VCaP (cell line): ENCODE results near the gene ADCY5.

Experiments
- H3K27ac ChIP-seq: fragments of 450-650 bp; 2 replicates; pipeline ENCODE4 v1.5.1; 2017
- TF ChIP-seq, protein P1 (sequence below): fragments of 450-650 bp; conservative IDR thresholded peaks from 2 replicates; pipeline ENCODE4 v1.5.1; 2017; ENCODE audit warnings: mild to moderate bottlenecking, moderate library complexity

Gene ADCY5

DNA sequence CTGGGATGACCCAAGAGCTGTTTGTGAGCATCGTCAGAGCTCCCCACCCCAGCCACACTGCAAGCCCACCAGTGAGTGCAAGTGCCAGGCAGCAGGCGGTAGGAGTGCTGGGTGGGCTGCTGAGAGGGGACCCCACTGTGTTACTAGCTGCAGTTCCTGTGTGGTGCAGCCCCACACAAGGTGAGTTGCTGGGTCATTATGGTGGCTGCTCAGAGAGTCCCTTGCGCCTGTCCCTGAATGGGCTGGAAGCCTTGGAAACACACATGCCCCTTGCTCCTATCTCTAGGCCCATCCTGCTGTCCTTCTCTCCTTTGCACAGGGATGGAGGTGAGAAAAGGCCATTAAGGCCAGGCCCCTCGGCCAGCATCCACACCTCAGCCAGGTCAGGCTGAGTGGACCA lies 163.4 kb downstream of the ADCY5 start:
- H3K27ac ChIP-seq, result peak overlapping the region; percentile 72
- TF ChIP-seq, protein P1, sequence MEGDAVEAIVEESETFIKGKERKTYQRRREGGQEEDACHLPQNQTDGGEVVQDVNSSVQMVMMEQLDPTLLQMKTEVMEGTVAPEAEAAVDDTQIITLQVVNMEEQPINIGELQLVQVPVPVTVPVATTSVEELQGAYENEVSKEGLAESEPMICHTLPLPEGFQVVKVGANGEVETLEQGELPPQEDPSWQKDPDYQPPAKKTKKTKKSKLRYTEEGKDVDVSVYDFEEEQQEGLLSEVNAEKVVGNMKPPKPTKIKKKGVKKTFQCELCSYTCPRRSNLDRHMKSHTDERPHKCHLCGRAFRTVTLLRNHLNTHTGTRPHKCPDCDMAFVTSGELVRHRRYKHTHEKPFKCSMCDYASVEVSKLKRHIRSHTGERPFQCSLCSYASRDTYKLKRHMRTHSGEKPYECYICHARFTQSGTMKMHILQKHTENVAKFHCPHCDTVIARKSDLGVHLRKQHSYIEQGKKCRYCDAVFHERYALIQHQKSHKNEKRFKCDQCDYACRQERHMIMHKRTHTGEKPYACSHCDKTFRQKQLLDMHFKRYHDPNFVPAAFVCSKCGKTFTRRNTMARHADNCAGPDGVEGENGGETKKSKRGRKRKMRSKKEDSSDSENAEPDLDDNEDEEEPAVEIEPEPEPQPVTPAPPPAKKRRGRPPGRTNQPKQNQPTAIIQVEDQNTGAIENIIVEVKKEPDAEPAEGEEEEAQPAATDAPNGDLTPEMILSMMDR, result no peak

GRCh38 chr3:123285066-123285465 lies 163.8 kb downstream of the ADCY5 start:
- TF ChIP-seq, protein P1, result no peak
- peak overlapping the region; percentile 72 for H3K27ac ChIP-seq

- TF ChIP-seq, protein P1, result no peak
- peak overlapping the region; percentile 72; the same call in 1 of the 2 replicates for H3K27ac ChIP-seq
Measured at GRCh38 chr3:123284399-123285010, 164.4 kb downstream of the ADCY5 start.

DNA sequence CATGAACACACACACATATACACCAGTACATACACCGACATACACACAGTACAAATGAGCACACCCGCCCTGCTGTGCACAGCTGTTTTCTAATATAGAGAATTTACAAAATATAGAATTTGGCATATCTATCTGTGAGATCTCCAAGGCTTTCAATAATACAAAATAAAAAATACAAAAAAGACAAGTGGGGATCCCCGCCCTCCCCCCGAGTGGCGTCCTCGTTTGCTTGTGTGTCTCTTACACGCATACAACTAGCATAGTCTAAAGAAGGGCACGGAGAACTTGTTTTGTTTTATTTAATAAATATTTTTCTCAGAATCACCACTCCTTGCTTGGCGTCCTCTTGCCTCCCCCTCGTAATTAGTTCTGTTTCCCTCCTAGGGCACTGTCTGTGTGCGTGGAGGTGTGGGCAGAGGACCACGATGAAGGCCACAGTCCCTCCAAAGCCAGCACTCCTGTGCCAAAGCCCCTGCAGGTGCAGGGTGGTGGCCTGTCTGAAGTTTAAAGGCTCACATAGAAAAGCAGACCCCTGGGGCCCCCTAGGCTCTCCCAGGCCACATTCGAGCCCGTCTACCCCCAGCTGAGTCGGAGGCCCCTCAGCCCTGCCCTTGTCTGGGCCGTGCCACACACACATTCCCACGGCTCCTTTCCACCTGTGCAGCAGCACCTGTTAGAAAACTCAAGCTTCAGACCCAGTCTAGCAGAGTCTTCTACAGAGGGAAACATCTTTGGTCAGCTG lies 165.1 kb downstream of the ADCY5 start:
- TF ChIP-seq, protein P1, result no peak
- H3K27ac ChIP-seq, result no peak overlapping the region

DNA sequence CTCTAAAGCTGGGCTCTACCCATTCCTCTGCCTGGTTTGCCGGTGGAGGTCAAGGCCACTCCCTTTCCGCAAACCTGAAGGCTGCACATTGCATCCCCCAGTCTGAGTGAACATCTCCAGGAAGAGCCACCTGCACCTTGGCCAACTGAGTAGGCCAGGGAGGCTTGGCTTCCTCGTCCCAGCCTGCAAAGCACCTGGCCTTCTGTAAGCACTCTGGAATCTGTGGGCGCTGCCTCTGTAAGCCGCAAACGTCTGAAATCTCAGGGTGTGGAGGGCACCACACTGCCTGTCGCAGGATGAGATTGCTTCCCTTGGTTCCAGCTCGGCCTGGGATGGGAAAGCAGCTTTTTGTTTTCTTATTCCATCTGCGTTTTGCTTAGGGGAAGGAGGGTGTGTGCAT lies 165.8 kb downstream of the ADCY5 start:
- H3K27ac ChIP-seq, result no peak overlapping the region
- TF ChIP-seq, protein P1, result no peak

DNA sequence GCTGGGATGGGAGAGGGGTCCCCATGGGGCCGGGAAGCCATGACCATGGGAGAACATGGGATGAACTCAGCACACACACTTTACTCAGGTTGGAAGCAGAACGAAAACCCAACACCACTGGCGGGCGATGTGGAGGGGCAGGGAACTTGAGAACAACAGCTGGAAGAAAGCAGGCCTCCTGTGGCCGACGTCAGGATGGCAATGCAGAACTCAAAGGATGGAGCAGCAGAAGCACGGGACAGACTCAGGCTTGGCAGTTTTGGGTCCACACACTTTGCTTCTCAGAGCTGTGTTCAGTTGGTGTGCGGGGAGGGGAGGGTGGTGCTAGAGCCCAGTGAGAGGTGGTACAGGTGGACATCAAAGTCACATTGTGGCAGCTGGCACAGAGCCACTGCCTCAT lies 166.4 kb downstream of the ADCY5 start:
- no peak overlapping the region for H3K27ac ChIP-seq
- TF ChIP-seq, protein P1, result no peak

GRCh38 chr3:123281929-123282328 lies 167.0 kb downstream of the ADCY5 start:
- H3K27ac ChIP-seq, result no peak overlapping the region
- TF ChIP-seq, protein P1, result no peak
